ENCODE data around the gene NUP93.

- TF ChIP-seq CTCF (IDR thresholded peaks at IDR 0.05) (no peak), POLR2A (IDR thresholded peaks at IDR 0.05) (no peak), POLR2AphosphoS5 (IDR thresholded peaks at IDR 0.05) (no peak)
Observed at GRCh38 chr16:56734429-56734828, 4.5 kb downstream of the NUP93 start.
